SK-N-SH treated with all-trans-retinoic acid at 6 μM for 48 hours (cell line): ENCODE results near the gene TNNI2.

Experiments
- ATAC-seq: fragments of 200-7000 bp; cut with Tn5 transposase; 3 replicates; pipeline ENCODE4 v1.9.1; 2020; ENCODE audit warnings: mild to moderate bottlenecking, moderate library complexity
- BACH2 ChIP-seq: fragments of 250-450 bp; sonication (Bioruptor Pico); IDR thresholded peaks from 2 replicates; pipeline ENCODE4 v1.9.0; 2021; ENCODE audit warnings: mild to moderate bottlenecking, borderline replicate concordance
- CREB5 ChIP-seq: fragments of 250-450 bp; sonication (Bioruptor Pico); IDR thresholded peaks from 2 replicates; pipeline ENCODE4 v1.5.1; 2020; ENCODE audit warnings: low read depth, mild to moderate bottlenecking, moderate library complexity
- CSDC2 ChIP-seq: fragments of 250-450 bp; sonication (Bioruptor Pico); IDR thresholded peaks from 2 replicates; pipeline ENCODE4 v1.5.0; 2020; ENCODE audit warnings: mild to moderate bottlenecking, moderate library complexity
- CSRNP3 ChIP-seq: fragments of 250-450 bp; sonication (Bioruptor Pico); IDR thresholded peaks from 2 replicates; pipeline ENCODE4 v1.5.1; 2021; ENCODE audit warnings: mild to moderate bottlenecking, moderate library complexity
- ESRRG ChIP-seq: fragments of 250-450 bp; sonication (Bioruptor Pico); IDR thresholded peaks from 2 replicates; pipeline ENCODE4 v1.6.1; 2021; ENCODE audit warnings: mild to moderate bottlenecking
- ISL1 ChIP-seq: fragments of 250-450 bp; sonication (Bioruptor Pico); IDR thresholded peaks from 2 replicates; pipeline ENCODE4 v2.1.2; 2022; ENCODE audit warnings: mild to moderate bottlenecking, moderate library complexity
- PATZ1 ChIP-seq: fragments of 250-450 bp; sonication (Bioruptor Pico); IDR thresholded peaks from 2 replicates; pipeline ENCODE4 v1.8.0; 2020; ENCODE audit warnings: mild to moderate bottlenecking, moderate library complexity, borderline replicate concordance
- PPARA ChIP-seq: fragments of 250-450 bp; sonication (Bioruptor Pico); IDR thresholded peaks from 2 replicates; pipeline ENCODE4 v1.5.0; 2020; ENCODE audit warnings: mild to moderate bottlenecking, borderline replicate concordance
- RARB ChIP-seq: fragments of 250-450 bp; sonication (Bioruptor Pico); IDR thresholded peaks from 2 replicates; pipeline ENCODE4 v1.8.0; 2021; ENCODE audit warnings: mild to moderate bottlenecking, moderate library complexity
- SNAI2 ChIP-seq: fragments of 250-450 bp; sonication (Bioruptor Pico); IDR thresholded peaks from 2 replicates; pipeline ENCODE4 v1.5.0; 2020; ENCODE audit warnings: mild to moderate bottlenecking, moderate library complexity
- TOX ChIP-seq: fragments of 250-450 bp; sonication (Bioruptor Pico); IDR thresholded peaks from 2 replicates; pipeline ENCODE4 v1.8.0; 2021; ENCODE audit warnings: mild to moderate bottlenecking, moderate library complexity, borderline replicate concordance
- TSHZ2 ChIP-seq: fragments of 250-450 bp; sonication (Bioruptor Pico); IDR thresholded peaks from 2 replicates; pipeline ENCODE4 v1.5.0; 2020; ENCODE audit warnings: mild to moderate bottlenecking, moderate library complexity
- ZFP3 ChIP-seq: fragments of 250-450 bp; sonication (Bioruptor Pico); IDR thresholded peaks from 2 replicates; pipeline ENCODE4 v1.5.0; 2020; ENCODE audit warnings: mild to moderate bottlenecking, moderate library complexity
- ZFP30 ChIP-seq: fragments of 450-650 bp; formaldehyde crosslinking; IDR thresholded peaks from 2 replicates; pipeline ENCODE4 v1.5.0; 2022; ENCODE audit warnings: mild to moderate bottlenecking, moderate library complexity
- ZNF70 ChIP-seq: fragments of 450-650 bp; formaldehyde crosslinking; IDR thresholded peaks from 2 replicates; pipeline ENCODE4 v1.5.0; 2020; ENCODE audit warnings: mild to moderate bottlenecking, moderate library complexity
- ZNF8 ChIP-seq: fragments of 450-650 bp; formaldehyde crosslinking; IDR thresholded peaks from 2 replicates; pipeline ENCODE4 v1.5.0; 2020; ENCODE audit warnings: mild to moderate bottlenecking, moderate library complexity

TNNI2 gene

GRCh38 chr11:1810761-1811160, 28.0 kb upstream of the TNNI2 start:
- no peak for TF ChIP-seq SNAI2 (CRISPR knock-in tag)
- no peak for TF ChIP-seq PPARA (CRISPR knock-in tag)
- no peak for TF ChIP-seq PATZ1
- TF ChIP-seq CREB5 (CRISPR knock-in tag): no peak
- no peak for TF ChIP-seq ZFP30 (CRISPR knock-in tag)
- TF ChIP-seq ISL1 (CRISPR knock-in tag): no peak
- TF ChIP-seq BACH2 (CRISPR knock-in tag): no peak
- no peak for TF ChIP-seq ESRRG (CRISPR knock-in tag)
- TF ChIP-seq TSHZ2 (CRISPR knock-in tag): no peak
- no peak for TF ChIP-seq ZNF70 (CRISPR knock-in tag)
- no peak for TF ChIP-seq RARB (CRISPR knock-in tag)
- no peak for TF ChIP-seq CSDC2 (CRISPR knock-in tag)
- TF ChIP-seq TOX (CRISPR knock-in tag): no peak
- ATAC-seq: no peak

- ATAC-seq: no peak
- no peak for TF ChIP-seq BACH2 (CRISPR knock-in tag)
- no peak for TF ChIP-seq ZNF8
- no peak for TF ChIP-seq ESRRG (CRISPR knock-in tag)
- no peak for TF ChIP-seq TSHZ2 (CRISPR knock-in tag)
- TF ChIP-seq ZFP3 (CRISPR knock-in tag): no peak
- no peak for TF ChIP-seq SNAI2 (CRISPR knock-in tag)
- TF ChIP-seq RARB (CRISPR knock-in tag): no peak
- no peak for TF ChIP-seq PPARA (CRISPR knock-in tag)
- no peak for TF ChIP-seq ZNF70 (CRISPR knock-in tag)
- no peak for TF ChIP-seq ZFP30 (CRISPR knock-in tag)
- no peak for TF ChIP-seq CSRNP3
- no peak for TF ChIP-seq PATZ1
Observed at GRCh38 chr11:1812274-1812673, 26.5 kb upstream of the TNNI2 start.

- no peak for ATAC-seq
- TF ChIP-seq ISL1 (CRISPR knock-in tag) (no peak), PATZ1 (no peak), ZNF70 (CRISPR knock-in tag) (no peak), CSRNP3 (no peak), CREB5 (CRISPR knock-in tag) (no peak), CSDC2 (CRISPR knock-in tag) (no peak)
Observed at GRCh38 chr11:1812801-1813200, 26.0 kb upstream of the TNNI2 start.
